22Rv1 (cell line): ENCODE results near the gene GPR146.

ENCODE experiments used
- CTCF ChIP-seq: fragments of 450-650 bp; IDR thresholded peaks from 2 replicates; pipeline ENCODE4 v1.5.1; 2017; ENCODE audit warnings: mild to moderate bottlenecking
- ZFX ChIP-seq: fragments of 450-650 bp; IDR thresholded peaks from 2 replicates; pipeline ENCODE4 v1.6.1; 2017; ENCODE audit warnings: antibody characterized with exemption, borderline replicate concordance

DNA sequence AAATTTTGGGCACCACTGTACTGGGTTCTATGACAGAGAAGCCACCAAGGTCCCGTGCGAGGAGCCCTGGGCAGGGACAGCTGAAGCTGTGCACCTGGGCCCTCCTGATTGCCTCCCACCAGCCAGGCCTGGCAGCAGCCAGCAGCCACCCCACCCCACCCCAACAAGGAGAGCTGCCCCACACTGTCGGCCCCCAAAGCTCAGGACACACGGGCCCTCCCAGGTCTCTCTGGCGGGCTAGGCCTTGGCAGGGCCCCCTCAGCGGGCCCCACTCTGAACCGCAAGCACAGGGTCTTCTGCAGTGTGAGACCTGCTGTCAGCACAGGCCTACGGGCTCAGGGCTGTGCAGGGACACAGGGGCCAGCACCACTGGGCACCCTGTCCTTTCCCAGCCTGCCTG is 5.5 kb downstream of the GPR146 start:
- no peak for TF ChIP-seq CTCF
- no peak for TF ChIP-seq ZFX
